Forelimb muscle (tissue), 1 donor: ENCODE data around the gene WDFY2. TPM values are rescaled to one million over a fixed set of nuclear protein-coding genes. Genes with fewer than 3 reads are reported as not detected.

ENCODE experiments used
- DNase-seq: peaks from one replicate; pipeline ENCODE4 v3.0.0-alpha.2; 2013; ENCODE audit warnings: low read depth
- polyA plus RNA-seq: library from polyadenylated mRNA; unstranded; fragments of 120-200 nt; gene quantifications from one replicate; pipeline ENCODE4 v1.2.1, GENCODE V29; 2013; ENCODE audit not compliant: insufficient read length

The WDFY2 gene
- polyA plus RNA-seq, 1 donor: 8.3 TPM

- no peak for DNase-seq
Observed at GRCh38 chr13:51738226-51738905, 154.1 kb downstream of the WDFY2 start.

- DNase-seq: no peak
Observed at GRCh38 chr13:51739027-51739764, 154.9 kb downstream of the WDFY2 start.

GRCh38 chr13:51740698-51741097, 156.4 kb downstream of the WDFY2 start:
- DNase-seq: no peak

GRCh38 chr13:51742031-51742430, 157.8 kb downstream of the WDFY2 start:
- no peak for DNase-seq

- DNase-seq: no peak
Observed at GRCh38 chr13:51742611-51743010, 158.3 kb downstream of the WDFY2 start.

GRCh38 chr13:51745243-51745642, 161.0 kb downstream of the WDFY2 start:
- DNase-seq: no peak

- DNase-seq: no peak
Observed at GRCh38 chr13:51746802-51747201, 162.5 kb downstream of the WDFY2 start.

- no peak for DNase-seq
Observed at GRCh38 chr13:51747438-51748434, 163.5 kb downstream of the WDFY2 start.

GRCh38 chr13:51756651-51757050, 172.4 kb downstream of the WDFY2 start:
- no peak for DNase-seq

GRCh38 chr13:51758691-51759090, 174.4 kb downstream of the WDFY2 start:
- DNase-seq: no peak

GRCh38 chr13:51759240-51759639, 175.0 kb downstream of the WDFY2 start:
- no peak for DNase-seq

- peak; percentile 36 for DNase-seq
Observed at GRCh38 chr13:51760592-51760991, 176.3 kb downstream of the WDFY2 start.

- no peak for DNase-seq
Observed at GRCh38 chr13:51761643-51762350, 177.5 kb downstream of the WDFY2 start.

GRCh38 chr13:51763486-51763885, 179.2 kb downstream of the WDFY2 start:
- DNase-seq: no peak

GRCh38 chr13:51764184-51765141, 180.2 kb downstream of the WDFY2 start:
- no peak for DNase-seq

GRCh38 chr13:51765142-51765515, 180.9 kb downstream of the WDFY2 start:
- DNase-seq: no peak

- DNase-seq: no peak
Observed at GRCh38 chr13:51767100-51767499, 182.8 kb downstream of the WDFY2 start.

GRCh38 chr13:51768378-51768921, 184.2 kb downstream of the WDFY2 start:
- DNase-seq: no peak

GRCh38 chr13:51768976-51769375, 184.7 kb downstream of the WDFY2 start:
- no peak for DNase-seq
